GM21529 (cell line): ENCODE data around the gene PLS1.
"Not testable (repeated sequence)": the region's sequence is repeated elsewhere in the genome, so short reads cannot be mapped to it uniquely, and the experiment has no call there.

Source experiments
- ATAC-seq: cut with Tn5 transposase; IDR thresholded peaks from one replicate; pipeline ENCODE4 v1.9.1; 2021; ENCODE audit not compliant: unreplicated experiment

PLS1 gene

GRCh38 chr3:142693136-142693853 is 97.1 kb downstream of the PLS1 start:
- ATAC-seq = no peak

DNA sequence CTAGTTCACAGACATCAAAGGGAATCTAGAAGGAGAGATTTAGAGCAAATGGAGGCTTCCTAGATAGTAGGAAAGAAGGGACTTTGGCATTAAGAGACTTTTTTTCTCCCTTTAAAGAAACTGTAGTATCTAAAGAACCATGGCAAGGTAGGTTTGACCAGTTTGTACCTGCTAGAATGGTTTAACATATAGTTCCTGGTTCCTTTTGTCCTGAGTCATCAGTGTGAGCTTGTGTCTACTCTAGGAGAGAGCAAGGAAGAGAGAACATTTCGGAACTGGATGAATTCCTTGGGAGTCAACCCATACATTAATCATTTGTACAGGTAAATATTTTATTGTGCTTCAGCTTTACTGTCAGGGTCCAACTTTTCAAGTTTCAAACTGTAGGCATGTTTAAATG is 98.0 kb downstream of the PLS1 start:
- no peak for ATAC-seq

DNA sequence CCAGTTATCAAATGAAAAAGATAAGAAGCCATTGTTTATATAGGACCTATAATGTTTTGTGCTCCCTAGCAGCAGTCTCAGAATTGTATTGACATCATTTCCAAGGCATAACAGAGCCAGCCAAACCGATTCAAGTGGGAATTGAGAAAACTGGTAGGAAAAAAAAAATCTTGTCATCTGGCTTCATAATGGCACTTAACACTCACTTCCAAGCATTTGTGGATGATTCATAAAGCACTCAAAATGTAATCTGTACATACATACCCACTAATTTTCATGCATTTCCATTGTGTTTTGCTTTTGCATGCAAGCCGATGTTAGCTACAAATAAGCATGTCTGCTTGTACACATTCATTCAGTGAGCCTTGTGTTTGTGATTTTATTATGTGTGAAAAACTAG is 109.0 kb downstream of the PLS1 start:
- ATAC-seq = no peak

- no peak for ATAC-seq
Observed at GRCh38 chr3:142706321-142707127, 110.3 kb downstream of the PLS1 start.

DNA sequence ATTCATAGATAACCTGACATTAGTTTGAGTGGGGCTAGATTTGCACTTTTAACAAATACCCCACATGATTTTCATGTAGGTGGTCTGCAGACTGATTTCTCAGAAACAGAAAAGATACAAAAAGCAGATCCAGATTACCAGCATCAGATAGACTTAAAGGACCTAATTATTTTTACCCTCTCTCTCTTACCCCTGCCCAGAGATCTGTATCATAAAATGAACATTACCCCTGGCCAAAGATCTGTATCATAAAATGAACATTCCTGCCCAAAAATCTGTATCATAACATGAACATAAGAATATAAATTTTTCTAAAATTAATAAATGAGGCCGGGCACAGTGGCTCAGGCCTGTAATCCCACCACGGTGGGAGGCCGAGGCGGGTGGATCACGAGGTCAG is 113.0 kb downstream of the PLS1 start:
- ATAC-seq = no peak

GRCh38 chr3:142714882-142715281 is 118.7 kb downstream of the PLS1 start:
- not testable (repeated sequence) for ATAC-seq

- no peak for ATAC-seq
Observed at GRCh38 chr3:142716102-142716501, 119.9 kb downstream of the PLS1 start.

GRCh38 chr3:142723665-142723967 is 127.4 kb downstream of the PLS1 start:
- ATAC-seq = no peak

GRCh38 chr3:142723968-142724681 is 127.9 kb downstream of the PLS1 start, which contains the start of gene TRPC1:
Gene TRPC1 (plus strand): TSS chr3:142724034. CDS start chr3:142724560, 526 bp downstream.
- ATAC-seq = peak; percentile 93

- ATAC-seq = peak; percentile 15
Observed at GRCh38 chr3:142724682-142725356, 128.6 kb downstream of the PLS1 start.

DNA sequence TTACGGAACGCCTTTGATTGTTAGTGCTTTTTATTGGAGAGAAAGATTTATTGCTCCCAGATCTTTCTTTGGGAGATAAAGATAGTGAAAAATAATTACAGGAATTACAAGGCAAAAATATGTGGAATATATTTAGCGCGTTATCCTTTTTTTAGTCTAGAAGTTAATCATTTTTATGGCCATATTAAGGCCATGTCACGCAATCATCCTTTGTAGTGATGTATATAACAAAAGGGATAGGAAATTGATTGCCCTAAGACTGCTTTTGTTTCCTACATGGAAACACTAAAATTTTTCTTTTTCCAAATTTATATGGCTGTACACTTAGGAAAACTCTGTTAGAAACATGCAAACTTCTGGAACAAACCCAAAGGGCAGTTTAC is 129.2 kb downstream of the PLS1 start:
- ATAC-seq = no peak

- ATAC-seq = no peak
Observed at GRCh38 chr3:142726017-142726416, 129.8 kb downstream of the PLS1 start.

GRCh38 chr3:142732066-142732465 is 135.9 kb downstream of the PLS1 start:
- no peak for ATAC-seq

- no peak for ATAC-seq
Observed at GRCh38 chr3:142734834-142735233, 138.6 kb downstream of the PLS1 start.

- no peak for ATAC-seq
Observed at GRCh38 chr3:142735462-142735861, 139.3 kb downstream of the PLS1 start.

DNA sequence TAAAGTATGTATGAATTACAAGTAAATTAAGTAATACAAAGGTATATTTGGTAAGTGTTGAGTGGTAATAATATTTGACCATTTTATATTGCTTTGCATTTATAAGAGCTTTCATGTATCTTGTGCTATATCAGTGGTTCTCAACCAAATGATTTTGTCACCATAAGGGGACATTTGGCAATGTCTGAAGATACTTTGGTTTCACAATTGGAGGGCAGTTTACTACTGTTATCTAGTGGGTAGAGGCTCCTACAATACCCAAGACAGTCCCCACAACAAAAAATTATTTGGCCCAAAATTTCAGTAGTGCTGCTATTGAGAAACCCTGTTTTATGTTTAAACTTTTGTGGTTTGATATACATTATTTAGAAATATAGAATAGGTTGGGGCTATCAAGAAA is 142.2 kb downstream of the PLS1 start:
- no peak for ATAC-seq

DNA sequence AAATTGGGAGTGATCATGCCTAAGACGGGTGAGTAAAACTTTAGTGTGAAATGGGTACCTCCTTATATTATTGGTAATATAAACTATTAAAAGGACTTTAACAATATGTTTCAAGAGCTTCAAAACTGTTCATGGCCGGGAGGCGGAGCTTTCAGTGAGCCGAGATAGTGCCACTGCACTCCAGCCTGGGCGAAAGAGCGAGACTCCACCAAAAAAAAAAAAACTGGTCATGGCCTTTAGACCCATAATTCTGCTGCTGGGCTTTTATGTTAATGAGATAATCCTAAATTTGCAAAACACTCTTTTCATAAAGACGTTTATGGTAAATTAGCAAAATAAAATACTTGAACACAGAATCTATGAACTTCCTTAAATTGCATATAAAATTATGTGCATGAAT is 150.5 kb downstream of the PLS1 start:
- ATAC-seq = no peak

DNA sequence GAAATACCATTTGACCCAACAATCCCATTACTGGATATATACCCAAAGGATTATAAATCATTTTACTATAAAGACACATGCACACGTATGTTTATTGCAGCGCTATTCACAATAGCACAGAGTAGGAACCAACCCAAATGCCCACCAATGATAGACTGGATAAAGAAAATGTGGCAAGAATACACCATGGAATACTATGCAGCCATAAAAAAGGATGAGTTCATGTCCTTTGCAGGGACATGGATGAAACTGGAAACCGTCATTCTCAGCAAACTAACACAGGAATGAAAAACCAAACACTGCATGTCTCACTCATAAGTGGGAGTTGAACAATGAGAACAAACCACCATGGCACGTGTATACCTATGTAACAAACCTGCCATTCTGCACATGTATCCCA is 154.3 kb downstream of the PLS1 start:
- ATAC-seq = not testable (repeated sequence)

DNA sequence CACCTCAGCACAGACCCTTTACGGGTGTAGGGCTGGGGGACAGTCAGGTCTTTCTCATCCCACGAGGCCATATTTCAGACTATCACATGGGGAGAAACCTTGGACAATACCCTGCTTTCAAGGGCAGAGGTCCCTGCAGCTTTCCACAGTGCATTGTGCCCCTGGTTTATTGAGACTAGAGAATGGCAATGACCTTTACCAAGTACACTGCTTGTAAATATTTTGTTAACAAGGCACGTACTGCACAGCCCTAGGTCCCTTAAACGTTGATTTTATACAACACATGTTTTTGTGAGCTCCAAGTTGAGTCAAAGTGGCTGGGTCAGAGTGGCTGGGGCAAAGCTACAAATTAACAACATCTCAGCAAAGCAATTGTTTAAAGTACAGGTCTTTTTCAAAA is 156.4 kb downstream of the PLS1 start:
- not testable (repeated sequence) for ATAC-seq

- no peak for ATAC-seq
Observed at GRCh38 chr3:142754494-142754893, 158.3 kb downstream of the PLS1 start.
